ENCODE data around the gene PPFIBP2.

- TF ChIP-seq CTCF (IDR thresholded peaks at IDR 0.05) (no peak), POLR2A (IDR thresholded peaks at IDR 0.05) (no peak), POLR2AphosphoS5 (IDR thresholded peaks at IDR 0.05) (no peak)
Measured at GRCh38 chr11:7561562-7561961, 47.8 kb downstream of the PPFIBP2 start.

Measured in breast epithelium (tissue), 3 donors.